Liver (tissue), 9 donors: ENCODE results near the gene E2F4. TPM values are rescaled to one million over a fixed set of nuclear protein-coding genes. Genes with fewer than 3 reads are reported as not detected.
A peak's percentile ranks its signal among the peaks of the same experiment; 100 is the strongest.

Experiments
- DNase-seq: peaks from one replicate; pipeline ENCODE4 v3.0.0-alpha.2; 2017; ENCODE audit warnings: low spot score
- H3K27ac ChIP-seq, 2 donors: one replicate each; pipeline ENCODE4 v1.7.0; 2013; ENCODE audit warnings: inconsistent platforms in 2 of 2, low read length in 2 of 2, control low read depth in 1 of 2, low read depth in 1 of 2, mild to moderate bottlenecking in 1 of 2
- H3K27me3 ChIP-seq, 4 donors: one replicate each; pipeline versions ENCODE4 v1.6.1 to v1.7.0; 2013; ENCODE audit warnings: low read length in 3 of 4, inconsistent platforms in 1 of 4, mild to moderate bottlenecking in 1 of 4, moderate library complexity in 1 of 4; ENCODE audit not compliant: control insufficient read depth in 4 of 4, insufficient read depth in 4 of 4
- H3K36me3 ChIP-seq, 4 donors: one replicate each; pipeline versions ENCODE4 v1.6.1 to v1.7.0; 2013; ENCODE audit warnings: low read length in 3 of 4, mild to moderate bottlenecking in 3 of 4, low read depth in 1 of 4, moderate library complexity in 1 of 4; ENCODE audit not compliant: control insufficient read depth in 4 of 4, insufficient read depth in 3 of 4
- H3K4me1 ChIP-seq, 4 donors: one replicate each; pipeline versions ENCODE4 v1.6.1 to v1.7.0; 2013; ENCODE audit warnings: low read length in 3 of 4, mild to moderate bottlenecking in 3 of 4, moderate library complexity in 1 of 4; ENCODE audit not compliant: control insufficient read depth in 4 of 4, insufficient read depth in 4 of 4
- H3K4me3 ChIP-seq, 3 donors: one replicate each; pipeline versions ENCODE4 v1.6.1 to v1.7.0; 2013; ENCODE audit warnings: low read length in 3 of 3, control low read depth in 1 of 3, low read depth in 1 of 3, mild to moderate bottlenecking in 1 of 3
- H3K9ac ChIP-seq, 2 donors: one replicate each; pipeline ENCODE4 v1.7.0; 2013; ENCODE audit warnings: low read length in 2 of 2, mild to moderate bottlenecking in 2 of 2, moderate library complexity in 2 of 2, control low read depth in 1 of 2, low read depth in 1 of 2
- H3K9me3 ChIP-seq, 4 donors: one replicate each; pipeline versions ENCODE4 v1.6.1 to v1.7.0; 2013; ENCODE audit warnings: low read length in 3 of 4; ENCODE audit not compliant: control insufficient read depth in 4 of 4
- EGR1 ChIP-seq, 2 donors: IDR thresholded peaks; 2 replicates each; pipeline ENCODE4 v1.6.1; 2016 to 2018; ENCODE audit warnings: antibody characterized with exemption in 2 of 2, low read depth in 2 of 2
- HNF4A ChIP-seq, 2 donors: conservative IDR thresholded peaks; 2 replicates each; pipeline ENCODE4 v1.6.1; 2016; ENCODE audit warnings: antibody characterized with exemption in 2 of 2, mild to moderate bottlenecking in 2 of 2
- NR2F2 ChIP-seq: IDR thresholded peaks from 2 replicates; pipeline ENCODE4 v1.6.1; 2016; ENCODE audit warnings: antibody characterized with exemption
- RXRA ChIP-seq, 2 donors: IDR thresholded peaks; 2 replicates each; pipeline ENCODE4 v1.6.1; 2017 to 2018; ENCODE audit warnings: antibody characterized with exemption in 2 of 2, mild to moderate bottlenecking in 1 of 2
- SP1 ChIP-seq: IDR thresholded peaks from 2 replicates; pipeline ENCODE4 v1.6.1; 2018; ENCODE audit warnings: antibody characterized with exemption, mild to moderate bottlenecking
- TAF1 ChIP-seq: conservative IDR thresholded peaks from 2 replicates; pipeline ENCODE4 v1.6.1; 2016; ENCODE audit warnings: antibody characterized with exemption, mild to moderate bottlenecking
- WGBS: extraction: QIAGEN DNeasy Blood & Tissue Kit; methylation state at CpG from one replicate; pipeline ENCODE4 v1.1.7; 2013; 5-methylcytosine and 5-hydroxymethylcytosine counted together
- polyA plus RNA-seq, 2 donors: library from polyadenylated mRNA; stranded (reverse) in 1 of 2; unstranded in 1 of 2; fragments of 200-250 nt in 1 of 2; fragments of >200 nt in 1 of 2; fragmentation: Nextera tagmentation in 1 of 2; extraction: Ambion mirVana in 1 of 2; gene quantifications; one replicate each; pipeline versions ENCODE4 v1.2.1 to v1.2.3, GENCODE V29; 2013 to 2015
- total RNA-seq, 2 donors: library from RNA; depleted of rRNA; stranded (reverse); fragments of >200 nt; gene quantifications; one replicate each; pipeline ENCODE4 v1.2.3, GENCODE V29; 2014
- TF ChIP-seq, protein P1 (sequence below): fragments of 150-350 bp; IDR thresholded peaks from 2 replicates; pipeline ENCODE4 v1.5.1; 2017; ENCODE audit warnings: improper control_type of control experiment, low read depth, low read length; ENCODE audit not compliant: missing input control
- TF ChIP-seq, protein P2 (sequence below): IDR thresholded peaks from 2 replicates; pipeline ENCODE4 v1.6.1; 2016; ENCODE audit warnings: antibody characterized with exemption
- donor health status: healthy.
- donor health status: healthy.
- donor health status: healthy.
- donor health status: healthy.
- donor health status: healthy.

E2F4 gene
- total and polyA plus RNA-seq, 4 donors: 18.1 to 107 (median 30.0) TPM

DNA sequence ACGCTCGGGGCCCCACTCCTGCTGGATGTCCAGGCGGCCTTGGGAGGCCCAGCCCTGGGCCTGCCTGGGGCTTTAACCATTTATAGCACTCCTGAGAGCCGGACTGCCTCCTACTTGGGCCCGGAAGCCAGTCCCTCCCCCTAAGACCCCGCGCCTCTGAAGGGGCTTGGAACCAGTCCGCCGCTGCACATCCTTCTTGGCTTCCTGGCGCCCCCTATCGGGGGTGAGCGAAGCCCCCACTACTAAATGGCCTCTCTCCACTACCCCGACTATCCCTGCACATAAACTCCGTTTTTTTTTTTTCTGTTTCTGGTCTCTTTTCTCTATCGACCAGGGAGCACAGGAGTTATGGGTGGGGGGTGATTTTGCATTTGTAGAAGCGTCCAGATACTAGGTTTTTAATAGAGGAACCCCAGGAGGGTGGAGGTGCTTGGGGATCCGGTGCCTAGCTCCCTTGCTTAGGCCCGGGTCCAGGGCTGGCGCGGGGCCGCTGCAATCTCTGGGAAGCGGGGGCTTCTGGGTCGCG, 22.2 kb upstream of the E2F4 start:
- Histone ChIP-seq H3K9me3 (no peaks in the 10 kb centered on the region), H3K9ac (no peak overlapping the region), H3K4me3 (peak overlapping the region in 2 of 3 donors; percentile 49 to 60), H3K27ac (peak overlapping the region in 1 of 2 donors; percentile 36), H3K4me1 (peaks cover 17 to 31% (median 24%) of the 10 kb centered on the region in 4 donors), H3K27me3 (no peaks in the 10 kb centered on the region), H3K36me3 (peaks cover 0 to 2% (median 0%) of the 10 kb centered on the region in 4 donors)
- TF ChIP-seq TAF1: no peak
- TF ChIP-seq SP1: no peak
- no peak for TF ChIP-seq NR2F2
- TF ChIP-seq, protein P1, sequence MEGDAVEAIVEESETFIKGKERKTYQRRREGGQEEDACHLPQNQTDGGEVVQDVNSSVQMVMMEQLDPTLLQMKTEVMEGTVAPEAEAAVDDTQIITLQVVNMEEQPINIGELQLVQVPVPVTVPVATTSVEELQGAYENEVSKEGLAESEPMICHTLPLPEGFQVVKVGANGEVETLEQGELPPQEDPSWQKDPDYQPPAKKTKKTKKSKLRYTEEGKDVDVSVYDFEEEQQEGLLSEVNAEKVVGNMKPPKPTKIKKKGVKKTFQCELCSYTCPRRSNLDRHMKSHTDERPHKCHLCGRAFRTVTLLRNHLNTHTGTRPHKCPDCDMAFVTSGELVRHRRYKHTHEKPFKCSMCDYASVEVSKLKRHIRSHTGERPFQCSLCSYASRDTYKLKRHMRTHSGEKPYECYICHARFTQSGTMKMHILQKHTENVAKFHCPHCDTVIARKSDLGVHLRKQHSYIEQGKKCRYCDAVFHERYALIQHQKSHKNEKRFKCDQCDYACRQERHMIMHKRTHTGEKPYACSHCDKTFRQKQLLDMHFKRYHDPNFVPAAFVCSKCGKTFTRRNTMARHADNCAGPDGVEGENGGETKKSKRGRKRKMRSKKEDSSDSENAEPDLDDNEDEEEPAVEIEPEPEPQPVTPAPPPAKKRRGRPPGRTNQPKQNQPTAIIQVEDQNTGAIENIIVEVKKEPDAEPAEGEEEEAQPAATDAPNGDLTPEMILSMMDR: peak; percentile 25
- TF ChIP-seq RXRA (IDR thresholded peaks at IDR 0.05): no peak
- TF ChIP-seq, protein P2, sequence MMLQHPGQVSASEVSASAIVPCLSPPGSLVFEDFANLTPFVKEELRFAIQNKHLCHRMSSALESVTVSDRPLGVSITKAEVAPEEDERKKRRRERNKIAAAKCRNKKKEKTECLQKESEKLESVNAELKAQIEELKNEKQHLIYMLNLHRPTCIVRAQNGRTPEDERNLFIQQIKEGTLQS: no peak
- WGBS: 25% methylated on average over 24 of the region's 24 CpGs
- DNase-seq: no peak

DNA sequence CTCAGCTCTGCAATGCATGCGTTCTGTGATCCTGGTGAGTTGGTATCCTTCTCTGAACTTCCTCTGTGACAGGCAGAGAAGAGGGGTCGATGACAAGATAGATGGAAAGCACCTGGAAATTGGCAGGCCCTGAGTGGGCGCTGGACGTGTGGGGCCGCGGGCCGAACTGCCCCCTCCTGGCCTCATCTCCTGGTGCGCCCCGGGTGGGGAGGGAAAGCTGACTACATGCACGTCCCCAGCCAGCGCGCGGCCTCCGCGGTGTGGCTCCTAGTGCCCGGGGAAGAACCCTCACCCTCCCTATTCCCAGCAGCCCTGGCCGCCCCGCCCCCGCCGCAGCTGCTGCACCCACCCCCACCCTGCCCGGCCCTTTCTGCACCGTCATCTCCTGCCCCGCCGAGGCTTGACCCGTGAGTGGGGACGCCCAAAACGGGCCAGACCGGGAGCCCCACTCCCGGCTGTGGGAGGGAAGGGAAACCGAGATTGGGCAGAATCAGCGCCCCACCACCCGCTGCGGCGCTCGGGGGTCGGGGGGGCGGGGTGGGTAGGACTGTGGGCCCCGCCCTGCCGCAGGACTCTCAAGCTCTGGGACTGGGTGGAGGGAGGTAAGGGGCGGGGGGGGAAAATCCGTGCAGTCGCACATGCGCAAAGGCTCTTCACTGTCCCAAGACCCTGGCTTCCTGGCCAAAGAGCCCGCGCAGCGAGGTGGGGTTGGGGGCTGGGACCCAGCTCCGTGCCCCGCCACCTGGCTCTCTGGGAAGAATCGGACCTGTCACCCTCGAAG, 21.6 kb upstream of the E2F4 start, which contains the start of gene NOL3:
TSS of gene NOL3 (plus strand) at position 371 of the 781 bp plus-strand sequence.
- Histone ChIP-seq H3K4me3 (peak within 1 kb of the TSS in 2 of 3 donors; percentile 49 to 60), H3K27me3 (no peaks in the 10 kb centered on the region), H3K27ac (peak within 1 kb of the TSS in 1 of 2 donors; percentile 60), H3K36me3 (peaks cover 0 to 2% (median 0%) of the 10 kb centered on the region in 4 donors), H3K9me3 (no peaks in the 10 kb centered on the region), H3K4me1 (peaks cover 11 to 27% (median 19%) of the 10 kb centered on the region in 4 donors), H3K9ac (peak within 1 kb of the TSS; percentile 13 to 65)
- WGBS: 6% methylated on average over 50 of the region's 50 CpGs
- TF ChIP-seq HNF4A (conservative IDR thresholded peaks at IDR 0.05) (no peak), SP1 (peak; percentile 26)
- peak; percentile 69 for DNase-seq

DNA sequence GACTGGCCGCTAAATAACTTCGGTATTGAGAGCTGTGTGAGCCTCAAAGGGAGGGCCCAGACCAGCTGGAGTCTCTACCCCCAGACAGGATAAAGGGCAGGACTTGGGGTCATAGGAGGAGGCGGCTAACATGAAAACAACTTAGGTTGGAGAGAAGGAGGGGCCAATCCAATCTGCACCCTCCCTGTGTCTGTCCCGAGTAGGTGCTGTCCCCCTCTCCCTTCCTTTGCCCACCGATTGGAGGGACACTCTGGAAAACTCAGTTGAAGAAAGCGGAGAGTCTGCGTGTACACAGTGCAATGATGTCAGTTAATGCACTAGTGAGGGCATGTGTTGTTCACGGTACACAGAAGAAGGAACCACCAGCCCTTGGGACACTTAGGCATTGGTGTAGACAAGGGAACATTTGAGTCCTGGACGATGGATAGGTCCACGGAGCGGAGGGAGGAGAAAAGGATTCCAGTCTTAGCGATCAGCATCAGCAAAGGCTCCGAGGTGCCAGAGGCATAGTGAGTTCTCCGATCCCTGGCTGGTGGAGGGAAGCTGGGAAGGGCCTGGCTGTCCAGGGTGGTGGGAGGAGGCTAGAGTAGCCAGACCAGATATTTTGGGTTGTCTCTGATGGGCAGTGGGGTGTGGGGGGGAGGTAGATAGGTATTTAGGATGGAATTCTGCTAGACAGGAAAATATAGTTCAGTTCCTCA, 20.9 kb upstream of the E2F4 start:
- Histone ChIP-seq H3K36me3 (peaks cover 0 to 2% (median 0%) of the 10 kb centered on the region in 4 donors), H3K9ac (peak overlapping the region; percentile 13 to 65), H3K27me3 (no peaks in the 10 kb centered on the region), H3K4me3 (peak overlapping the region in 1 of 3 donors; percentile 60), H3K9me3 (no peaks in the 10 kb centered on the region), H3K4me1 (peaks cover 11 to 26% (median 19%) of the 10 kb centered on the region in 4 donors), H3K27ac (peak overlapping the region in 1 of 2 donors; percentile 60)
- 67% methylated on average over 14 of the region's 14 CpGs for WGBS
- no peak for DNase-seq
- no peak for TF ChIP-seq EGR1 (IDR thresholded peaks at IDR 0.05; ENCODE audit: low read depth in 2 of 2)
- TF ChIP-seq NR2F2: peak; percentile 26
